GM10248 (cell line): ENCODE data around the gene CDC42EP1.

Source experiments
- CTCF ChIA-PET: fragments of 300-600 bp; sonication (Branson Sonifier 250); formaldehyde crosslinking; extraction: SDS; loops from one replicate; lab custom pipeline; 2021; ENCODE audit warnings: antibody characterized with exemption; lab: Yijun Ruan, JAX
- POLR2A ChIA-PET: fragments of 350-650 bp; sonication (Branson Sonifier 250); formaldehyde crosslinking; extraction: SDS; loops from one replicate; lab custom pipeline; 2020; ENCODE audit warnings: antibody characterized with exemption; lab: Yijun Ruan, JAX
- DNase-seq: peaks from one replicate; pipeline ENCODE4 v3.0.0; 2012; ENCODE audit errors: extremely low spot score
- CTCF ChIP-seq: IDR thresholded peaks from 2 replicates; pipeline ENCODE4 v1.5.1; 2012; ENCODE audit warnings: mild to moderate bottlenecking, low read depth; ENCODE audit errors: extremely low read depth, missing control alignments, control extremely low read depth

Gene CDC42EP1

GRCh38 chr22:37517826-37518450 is 42.3 kb upstream of the CDC42EP1 start:
- ChIA-PET POLR2A (no interaction called here), CTCF (interaction anchor here (0.8 to 1.4 kb wide), 3 partner anchors 11 to 26 kb away, joined by 3 to 4 read pairs (median 3); no protein-coding TSS in a partner anchor)
- no peak for TF ChIP-seq CTCF

GRCh38 chr22:37518509-37519267 is 41.6 kb upstream of the CDC42EP1 start:
- no peak for TF ChIP-seq CTCF
- no peak for DNase-seq
- POLR2A ChIA-PET: no interaction called here
- CTCF ChIA-PET: interaction anchor here (0.8 to 1.4 kb wide), 3 partner anchors 12 to 26 kb away, joined by 3 to 4 read pairs (median 3); no protein-coding TSS in a partner anchor

More at GRCh38 chr22:37517826-37518450, 42.3 kb upstream of the CDC42EP1 start:
- DNase-seq: no peak

GRCh38 chr22:37519268-37520195 is 40.7 kb upstream of the CDC42EP1 start, which contains the start of gene CARD10:
Gene CARD10 (minus strand): TSS chr22:37519415. CDS start chr22:37519200, 215 bp downstream.
- no peak for TF ChIP-seq CTCF
- no peak for DNase-seq
- ChIA-PET CTCF (interaction anchor here (0.9 to 1.4 kb wide), 2 partner anchors 13 to 25 kb away, joined by 3 to 4 read pairs; no protein-coding TSS in a partner anchor), POLR2A (no interaction called here)

- DNase-seq: no peak
- ChIA-PET CTCF (interaction anchor here (1.0 to 1.6 kb wide), 2 partner anchors 46 to 113 kb away, joined by 3 to 5 read pairs; no protein-coding TSS in a partner anchor), POLR2A (no interaction called here)
These were observed 39.5 kb upstream of the CDC42EP1 start for GRCh38 chr22:37520776-37521191.

GRCh38 chr22:37521236-37521739 is 39.0 kb upstream of the CDC42EP1 start:
- no peak for TF ChIP-seq CTCF

More at GRCh38 chr22:37520776-37521191, 39.5 kb upstream of the CDC42EP1 start:
- TF ChIP-seq CTCF: no peak

GRCh38 chr22:37522482-37522881 is 37.8 kb upstream of the CDC42EP1 start:
- CTCF ChIA-PET: interaction anchor here (1.6 kb wide), 1 partner anchor 44 kb away, joined by 5 read pairs; no protein-coding TSS in a partner anchor
- POLR2A ChIA-PET: no interaction called here
- DNase-seq: no peak
- no peak for TF ChIP-seq CTCF

More at GRCh38 chr22:37521236-37521739, 39.0 kb upstream of the CDC42EP1 start:
- CTCF ChIA-PET: interaction anchor here (1.0 to 1.6 kb wide), 2 partner anchors 46 to 112 kb away, joined by 3 to 5 read pairs; no protein-coding TSS in a partner anchor
- no peak for DNase-seq
- POLR2A ChIA-PET: no interaction called here
